GM19372 (cell line): ENCODE data around the gene CLCNKA.
"Not testable (repeated sequence)": the region's sequence is repeated elsewhere in the genome, so short reads cannot be mapped to it uniquely, and the experiment has no call there.

Experiments used
- ATAC-seq: cut with Tn5 transposase; IDR thresholded peaks from one replicate; pipeline ENCODE4 v1.9.1; 2021; ENCODE audit warnings: mild to moderate bottlenecking, low read depth, moderate library complexity; ENCODE audit not compliant: unreplicated experiment

The CLCNKA gene

DNA sequence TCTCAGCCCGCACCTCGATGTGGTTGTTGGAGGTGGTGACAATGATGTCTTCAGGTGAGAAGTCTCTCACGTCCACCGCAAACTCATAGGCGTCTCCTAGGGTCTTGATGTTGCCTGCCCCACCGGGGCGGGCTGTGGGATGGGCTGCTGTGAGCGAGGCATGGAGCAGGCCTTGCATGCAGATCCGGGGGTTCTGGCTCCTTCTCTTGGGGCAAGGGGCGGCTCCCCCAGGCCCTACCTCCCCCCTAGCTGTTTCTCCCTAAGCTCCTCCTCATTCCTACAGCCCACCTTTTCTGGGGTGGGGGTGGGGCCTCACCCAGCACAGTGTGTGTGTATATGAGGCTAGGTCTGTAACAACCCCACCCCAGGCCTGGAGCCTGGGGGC, 4.8 kb upstream of the CLCNKA start:
- no peak for ATAC-seq

GRCh38 chr1:16017461-16018303, 4.2 kb upstream of the CLCNKA start, which contains the start of gene HSPB7:
TSS of gene HSPB7 (minus strand) at chr1:16018043. CDS start at chr1:16017963, 80 bp downstream.
- no peak for ATAC-seq

GRCh38 chr1:16018308-16018707, 3.5 kb upstream of the CLCNKA start:
- no peak for ATAC-seq

GRCh38 chr1:16018749-16019643, 2.8 kb upstream of the CLCNKA start:
- no peak for ATAC-seq

- ATAC-seq, result no peak
Measured at GRCh38 chr1:16019644-16020277, 2.1 kb upstream of the CLCNKA start.

- ATAC-seq, result no peak
Measured at GRCh38 chr1:16020325-16020724, 1.5 kb upstream of the CLCNKA start.

GRCh38 chr1:16020878-16021277, 958 bp upstream of the CLCNKA start:
- not testable (repeated sequence) for ATAC-seq

GRCh38 chr1:16022393-16022792, 557 bp downstream of the CLCNKA start:
- no peak for ATAC-seq

- ATAC-seq, result no peak
Measured at GRCh38 chr1:16023050-16023653, 1.3 kb downstream of the CLCNKA start.

DNA sequence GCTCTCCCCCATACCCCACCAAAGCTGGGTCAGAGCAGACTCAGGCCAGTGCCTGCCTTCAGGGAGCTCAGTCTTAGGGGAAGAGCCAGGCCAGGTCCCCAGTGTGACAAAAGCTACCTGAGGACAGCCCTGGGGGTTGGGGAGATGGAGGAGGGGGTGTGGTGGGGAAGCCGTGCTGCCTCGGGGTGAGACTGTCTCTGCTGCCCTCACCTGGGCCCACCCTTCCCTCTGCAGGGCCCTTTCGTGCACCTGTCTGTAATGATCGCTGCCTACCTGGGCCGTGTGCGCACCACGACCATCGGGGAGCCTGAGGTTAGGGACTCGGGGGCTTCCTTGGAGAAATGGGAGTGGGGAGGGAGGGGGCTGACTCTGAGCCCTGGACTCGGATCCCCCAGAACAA, 4.5 kb downstream of the CLCNKA start:
- not testable (repeated sequence) for ATAC-seq

- no peak for ATAC-seq
Measured at GRCh38 chr1:16026723-16027484, 5.1 kb downstream of the CLCNKA start.

DNA sequence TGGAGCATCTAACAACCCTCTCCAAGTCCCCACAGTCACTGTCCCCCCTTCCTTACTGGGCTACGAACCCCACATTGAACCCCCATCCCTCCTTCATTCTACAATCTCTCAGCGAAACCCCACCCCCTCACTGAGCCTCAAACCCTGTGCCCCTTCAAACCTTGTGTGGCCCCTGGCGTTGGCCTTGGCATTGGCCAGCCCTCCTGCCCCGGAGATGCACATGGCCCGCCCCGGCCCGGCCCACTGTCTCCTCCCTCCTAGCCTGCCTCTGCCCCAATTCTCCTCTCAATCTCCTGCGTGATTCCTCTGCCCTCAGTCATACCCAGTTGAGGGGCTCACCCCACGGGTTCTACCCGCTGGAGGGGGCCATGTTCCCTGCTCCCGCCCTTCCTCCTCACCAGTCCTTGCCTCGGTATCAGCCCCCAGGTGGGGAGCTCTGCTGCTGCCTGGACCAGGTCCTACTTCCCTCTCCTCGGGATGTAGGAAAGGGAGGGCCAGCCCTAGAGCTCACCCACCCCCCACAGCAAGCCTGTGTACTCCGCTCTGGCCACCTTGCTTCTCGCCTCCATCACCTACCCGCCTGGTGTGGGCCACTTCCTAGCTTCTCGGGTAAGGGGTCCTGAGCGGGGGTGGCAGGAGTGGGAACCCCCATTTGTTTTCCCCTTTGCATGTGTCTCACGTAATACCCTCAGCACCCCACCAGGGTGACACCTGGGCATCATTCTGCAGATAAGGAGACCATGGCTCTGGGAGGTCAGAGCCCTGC, 6.6 kb downstream of the CLCNKA start:
- ATAC-seq, result no peak

- not testable (repeated sequence) for ATAC-seq
Measured at GRCh38 chr1:16029003-16029268, 7.1 kb downstream of the CLCNKA start.

DNA sequence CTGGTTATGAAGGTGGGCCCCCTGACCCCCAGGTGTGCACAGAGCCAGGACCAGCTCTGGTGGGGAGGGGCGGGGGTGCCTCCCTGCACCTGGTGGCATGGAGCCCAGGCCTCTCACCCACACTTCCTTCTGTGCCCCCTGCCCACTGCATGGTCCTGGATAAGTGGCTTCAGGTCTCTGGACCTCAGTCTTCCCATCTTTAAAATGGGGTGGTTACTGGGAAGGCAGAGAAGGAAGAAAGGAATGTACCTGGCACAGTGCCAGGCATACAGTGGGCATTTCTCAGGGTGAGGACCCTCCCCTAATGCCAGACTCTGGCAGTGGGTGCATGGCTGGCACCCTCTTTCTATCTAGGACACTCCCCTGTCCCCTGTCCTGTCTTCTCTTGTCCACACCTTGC, 7.5 kb downstream of the CLCNKA start:
- no peak for ATAC-seq

- ATAC-seq, result no peak
Measured at GRCh38 chr1:16031551-16031950, 9.7 kb downstream of the CLCNKA start.

DNA sequence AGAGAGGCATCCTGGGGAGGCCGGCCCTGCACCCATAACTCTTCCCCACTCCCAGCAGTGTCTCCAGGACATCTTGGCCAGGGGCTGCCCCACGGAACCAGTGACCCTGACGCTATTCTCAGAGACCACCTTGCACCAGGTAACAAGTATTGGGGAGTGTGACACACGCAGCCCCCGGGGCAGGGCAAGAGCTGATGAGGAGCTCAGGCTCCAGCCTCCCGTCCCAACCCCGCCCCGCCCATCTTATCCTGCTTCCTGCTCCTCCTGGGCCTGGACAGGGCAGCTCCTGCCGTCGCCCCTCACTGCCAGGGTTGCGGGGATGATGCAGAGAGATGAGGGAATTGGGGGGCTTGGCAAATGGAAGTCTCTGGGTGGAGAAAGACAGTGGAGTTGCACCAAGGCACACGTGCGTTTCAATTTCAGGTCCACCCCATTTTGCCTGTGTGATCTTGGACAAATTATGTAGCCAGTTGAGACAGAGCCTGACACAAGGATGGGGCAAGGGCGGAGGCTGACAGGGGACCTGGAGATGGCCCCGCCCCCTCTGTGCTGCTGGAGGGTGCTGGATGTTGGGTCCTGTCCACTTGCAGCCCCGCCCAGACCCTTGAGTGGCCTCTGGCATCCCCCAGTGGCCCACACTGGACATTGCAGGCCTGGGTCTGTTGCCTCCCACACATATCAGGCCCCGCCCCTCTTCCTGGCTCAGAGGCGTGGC, 10.7 kb downstream of the CLCNKA start:
- ATAC-seq, result no peak

DNA sequence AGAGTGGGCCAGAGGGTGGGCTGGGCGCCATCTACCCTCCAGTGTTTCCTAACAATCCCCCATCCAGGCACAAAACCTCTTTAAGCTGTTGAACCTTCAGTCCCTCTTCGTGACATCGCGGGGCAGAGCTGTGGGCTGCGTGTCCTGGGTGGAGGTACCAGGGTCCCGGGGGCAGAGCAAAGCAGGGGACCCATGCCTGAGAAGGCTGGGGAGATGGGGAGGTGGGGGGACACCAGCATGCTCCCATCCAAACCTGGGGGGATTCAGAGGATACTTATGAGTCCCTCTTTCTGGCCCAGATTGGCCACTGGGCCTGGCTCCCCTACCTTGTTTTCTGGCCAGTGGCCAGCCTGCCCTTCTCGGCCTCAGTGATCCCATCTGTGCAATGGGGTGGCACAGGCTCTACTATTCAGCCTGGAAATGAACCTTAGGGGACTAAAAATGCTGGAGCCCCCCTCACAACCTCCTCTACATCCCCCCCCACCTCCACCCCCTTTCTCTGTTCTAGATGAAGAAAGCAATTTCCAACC, 11.3 kb downstream of the CLCNKA start:
- ATAC-seq, result not testable (repeated sequence)

DNA sequence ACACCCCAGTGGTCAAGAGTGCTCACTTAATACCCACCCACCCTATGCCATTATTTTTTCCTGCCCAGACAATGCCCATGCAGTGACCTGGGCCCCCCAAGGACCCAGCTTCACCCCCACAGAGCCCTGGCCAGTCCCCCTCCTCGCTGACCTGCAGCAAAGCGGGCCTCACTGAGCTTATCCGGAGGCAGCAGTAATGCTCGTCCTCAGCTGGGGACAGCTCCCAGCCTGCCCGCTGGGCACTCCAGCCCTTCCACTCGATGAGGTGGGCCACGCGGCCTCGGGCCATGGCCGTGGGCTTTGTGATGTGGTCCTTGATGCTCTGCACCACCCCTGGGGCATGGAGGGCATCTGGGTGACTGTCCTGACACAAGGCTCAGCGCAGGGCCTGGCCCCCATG, 14.6 kb downstream of the CLCNKA start:
- ATAC-seq, result not testable (repeated sequence)

DNA sequence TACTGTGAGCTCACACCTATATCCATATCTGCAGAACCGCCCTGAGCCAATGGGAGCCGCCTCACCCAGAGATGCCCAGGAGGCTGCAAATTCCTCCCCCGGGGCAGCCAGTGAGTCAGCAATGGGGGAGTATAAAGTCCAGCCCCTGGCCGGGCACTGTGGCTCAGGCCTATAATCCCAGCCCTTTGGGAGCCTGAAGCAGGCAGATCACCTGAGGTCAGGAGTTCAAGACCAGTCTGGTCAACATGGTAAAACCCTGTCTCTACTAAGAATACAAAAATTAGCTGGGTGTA, 16.7 kb downstream of the CLCNKA start:
- no peak for ATAC-seq
